ENCODE results near the gene ITPR2.

Gene ITPR2

DNA sequence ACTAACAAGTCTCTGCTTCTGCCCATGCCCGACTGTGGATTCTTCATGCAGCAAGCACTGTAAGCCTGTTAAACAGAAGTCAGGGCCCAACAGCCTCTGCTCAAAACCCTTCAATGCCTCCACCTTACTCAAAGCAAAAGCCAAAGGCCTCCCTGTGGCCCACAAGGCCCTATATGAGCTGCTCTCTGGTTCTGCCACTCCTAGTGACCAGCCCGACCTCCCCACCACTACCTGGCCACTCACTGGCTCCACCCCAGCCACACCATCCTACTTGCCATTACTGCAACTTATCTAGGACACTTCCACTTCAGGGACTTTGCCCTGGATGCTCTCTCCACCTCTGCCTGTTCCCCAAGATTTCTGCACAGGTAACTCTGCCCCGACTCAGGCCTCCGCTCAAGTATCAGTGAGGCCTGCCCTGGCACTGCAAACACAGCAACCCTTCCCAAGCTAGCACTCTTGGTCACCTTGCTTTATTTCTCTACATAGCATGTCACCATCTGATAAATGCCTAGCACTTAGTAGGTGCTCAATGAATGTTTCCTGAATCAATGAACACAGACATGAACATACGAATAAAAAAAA, 88.9 kb downstream of the ITPR2 start:
- DNase-seq (ENCODE audit: low read depth) = no peak
- TF ChIP-seq, protein P1, sequence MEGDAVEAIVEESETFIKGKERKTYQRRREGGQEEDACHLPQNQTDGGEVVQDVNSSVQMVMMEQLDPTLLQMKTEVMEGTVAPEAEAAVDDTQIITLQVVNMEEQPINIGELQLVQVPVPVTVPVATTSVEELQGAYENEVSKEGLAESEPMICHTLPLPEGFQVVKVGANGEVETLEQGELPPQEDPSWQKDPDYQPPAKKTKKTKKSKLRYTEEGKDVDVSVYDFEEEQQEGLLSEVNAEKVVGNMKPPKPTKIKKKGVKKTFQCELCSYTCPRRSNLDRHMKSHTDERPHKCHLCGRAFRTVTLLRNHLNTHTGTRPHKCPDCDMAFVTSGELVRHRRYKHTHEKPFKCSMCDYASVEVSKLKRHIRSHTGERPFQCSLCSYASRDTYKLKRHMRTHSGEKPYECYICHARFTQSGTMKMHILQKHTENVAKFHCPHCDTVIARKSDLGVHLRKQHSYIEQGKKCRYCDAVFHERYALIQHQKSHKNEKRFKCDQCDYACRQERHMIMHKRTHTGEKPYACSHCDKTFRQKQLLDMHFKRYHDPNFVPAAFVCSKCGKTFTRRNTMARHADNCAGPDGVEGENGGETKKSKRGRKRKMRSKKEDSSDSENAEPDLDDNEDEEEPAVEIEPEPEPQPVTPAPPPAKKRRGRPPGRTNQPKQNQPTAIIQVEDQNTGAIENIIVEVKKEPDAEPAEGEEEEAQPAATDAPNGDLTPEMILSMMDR (conservative IDR thresholded peaks at IDR 0.05; ENCODE audit: low read depth, low read length) = no peak
- H3K4me3 ChIP-seq (ENCODE audit: low read length) = no peak overlapping the region

DNA sequence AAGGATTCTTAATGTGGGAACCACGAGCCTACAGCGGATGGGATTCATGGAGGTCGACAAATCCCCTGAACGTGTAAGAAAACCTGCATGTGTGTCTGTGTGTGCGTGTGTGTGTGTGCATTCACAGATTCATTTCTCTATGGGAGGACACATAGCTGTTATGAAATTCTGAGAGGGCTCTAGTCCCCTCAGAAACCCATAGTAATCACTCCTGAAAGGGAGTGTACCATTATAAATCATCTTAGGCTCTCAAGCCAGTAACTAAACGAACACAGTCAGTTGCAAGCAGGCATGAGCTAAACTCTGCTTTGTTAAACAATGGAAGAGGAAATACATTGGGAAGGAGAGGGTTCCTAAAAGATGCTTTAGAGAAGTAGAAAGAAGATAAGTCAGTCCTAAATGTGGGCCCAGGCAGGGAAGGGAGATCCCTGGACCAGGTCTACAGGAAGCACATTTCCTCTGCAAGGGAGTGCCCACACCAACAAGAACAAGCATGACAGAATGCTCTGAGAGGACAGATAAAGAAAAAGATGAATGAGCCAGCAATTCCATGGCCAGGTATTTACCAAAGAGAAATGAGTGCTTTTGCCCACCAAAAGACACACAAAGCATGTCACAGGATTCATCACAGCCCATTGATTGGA, 91.3 kb downstream of the ITPR2 start:
- H3K4me3 ChIP-seq (ENCODE audit: low read length) = no peak overlapping the region
- TF ChIP-seq, protein P1 (conservative IDR thresholded peaks at IDR 0.05; ENCODE audit: low read depth, low read length) = no peak
- no peak for DNase-seq (ENCODE audit: low read depth)

DNA sequence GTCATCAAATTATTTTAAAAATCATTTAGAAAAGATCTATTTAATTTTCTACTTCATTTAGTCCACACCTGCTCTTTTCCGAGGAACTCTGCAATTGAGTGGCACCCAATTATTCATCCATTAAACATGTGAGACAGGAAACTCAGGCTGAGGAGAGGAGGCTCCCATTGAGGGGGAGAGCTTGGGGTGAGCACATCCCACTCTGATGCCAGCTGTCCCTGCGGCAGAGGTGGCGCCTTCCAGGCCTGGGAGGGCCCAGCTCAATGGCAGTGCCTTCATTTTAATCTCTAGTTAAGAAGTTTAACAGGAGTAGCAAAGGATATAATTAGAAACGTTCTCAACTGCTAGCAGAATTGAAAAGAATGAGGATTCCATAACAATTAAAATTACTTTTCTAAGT, 92.0 kb downstream of the ITPR2 start:
- TF ChIP-seq, protein P1 (conservative IDR thresholded peaks at IDR 0.05; ENCODE audit: low read depth, low read length) = no peak
- H3K4me3 ChIP-seq (ENCODE audit: low read length) = no peak overlapping the region
- no peak for DNase-seq (ENCODE audit: low read depth)

DNA sequence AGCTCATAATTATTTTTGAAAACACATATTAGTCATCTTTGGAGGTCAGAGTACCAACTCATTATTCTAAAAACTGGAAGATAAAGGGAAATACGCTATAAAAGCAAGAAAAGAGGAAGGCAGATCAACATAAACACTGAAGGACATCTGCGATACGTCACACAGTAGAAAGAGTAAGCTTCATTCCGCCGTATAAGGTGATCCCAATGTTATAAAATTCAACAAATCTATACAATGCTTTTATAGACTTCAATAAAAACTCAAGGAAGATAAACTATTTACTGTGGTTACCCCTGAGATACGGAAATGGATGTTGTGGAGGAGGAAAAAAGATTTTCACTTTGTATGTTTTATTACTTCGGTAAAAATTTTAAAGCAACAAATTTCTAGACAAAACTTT, 92.6 kb downstream of the ITPR2 start:
- H3K4me3 ChIP-seq (ENCODE audit: low read length) = no peak overlapping the region
- DNase-seq (ENCODE audit: low read depth) = no peak
- TF ChIP-seq, protein P1 (conservative IDR thresholded peaks at IDR 0.05; ENCODE audit: low read depth, low read length) = no peak

DNA sequence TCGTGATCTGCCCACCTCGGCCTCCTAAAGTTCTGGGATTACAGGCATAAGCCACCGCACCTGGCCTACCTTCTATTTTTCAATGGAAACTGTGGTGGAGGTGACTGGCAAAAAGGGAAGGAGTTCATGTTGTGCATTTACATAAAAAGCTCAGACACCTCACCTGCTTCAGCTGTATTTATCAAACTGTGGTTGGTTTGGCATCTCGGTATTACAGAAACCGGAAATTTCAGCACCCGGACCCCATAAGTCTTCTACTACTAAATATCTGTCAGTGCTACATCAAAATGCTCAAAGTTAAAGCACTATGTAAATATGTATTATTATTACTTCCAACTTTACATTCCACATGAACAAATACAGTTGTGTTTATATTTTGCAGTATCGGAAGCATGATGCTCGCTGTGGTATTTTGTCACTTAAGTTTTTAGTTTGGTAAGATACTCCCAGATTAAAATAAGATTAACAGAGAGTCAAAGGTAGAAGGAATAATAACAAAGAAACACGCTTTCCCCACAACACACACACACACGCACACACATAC, 95.4 kb downstream of the ITPR2 start:
- TF ChIP-seq, protein P1 (conservative IDR thresholded peaks at IDR 0.05; ENCODE audit: low read depth, low read length) = no peak
- DNase-seq (ENCODE audit: low read depth) = no peak

DNA sequence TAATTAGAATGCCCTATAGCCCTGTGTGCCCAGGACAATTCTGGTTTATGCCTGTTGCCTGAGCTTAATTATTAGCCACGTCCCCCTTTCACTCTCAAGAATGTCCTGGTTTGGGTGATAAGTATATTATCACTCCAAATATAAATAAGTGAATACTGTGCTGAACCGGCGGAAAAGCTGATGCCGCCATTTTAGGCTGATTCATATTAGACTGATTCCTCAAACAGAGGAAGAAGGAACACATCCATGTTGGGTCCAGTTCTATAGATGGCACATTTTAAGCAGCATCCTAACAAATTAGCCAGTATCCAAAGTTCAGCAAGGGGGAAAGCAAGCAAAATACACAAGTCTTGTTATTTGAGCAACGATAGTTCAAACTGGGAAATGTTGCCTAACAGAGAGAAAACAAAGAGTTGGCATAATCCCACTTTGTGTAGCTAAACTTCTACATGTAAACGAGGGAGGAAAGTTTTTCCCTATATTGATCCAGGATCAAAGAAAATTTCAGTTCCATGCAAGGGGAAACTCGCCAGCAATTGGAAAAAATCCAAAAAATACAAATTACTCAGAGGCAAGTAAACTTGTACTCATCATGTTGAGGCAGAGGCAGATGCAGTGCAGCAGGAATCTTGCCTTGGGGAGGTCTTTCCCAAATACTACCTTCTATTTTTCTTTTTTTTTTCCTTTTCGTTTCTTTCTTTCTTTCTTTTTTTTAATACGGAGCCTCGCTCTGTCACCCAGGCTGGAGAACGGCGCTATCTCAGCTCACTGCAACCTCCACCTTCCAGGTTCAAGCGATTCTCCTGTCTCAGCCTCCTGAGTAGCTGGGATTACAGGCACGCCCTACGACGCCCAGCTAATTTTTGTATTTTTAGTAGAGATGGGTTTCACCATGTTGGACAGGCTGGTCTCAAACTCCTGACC, 96.2 kb downstream of the ITPR2 start:
- DNase-seq (ENCODE audit: low read depth) = no peak
- TF ChIP-seq, protein P1 (conservative IDR thresholded peaks at IDR 0.05; ENCODE audit: low read depth, low read length) = no peak
- H3K4me3 ChIP-seq (ENCODE audit: low read length) = no peak overlapping the region

More for the DNA sequence above, 95.4 kb downstream of the ITPR2 start:
- H3K4me3 ChIP-seq (ENCODE audit: low read length) = no peak overlapping the region

All from retinal pigment epithelial cell (primary cell).